ENCODE data around the gene FAM217B. TPM values are rescaled to one million over a fixed set of nuclear protein-coding genes. Genes with fewer than 3 reads are reported as not detected.

FAM217B gene, protein sequence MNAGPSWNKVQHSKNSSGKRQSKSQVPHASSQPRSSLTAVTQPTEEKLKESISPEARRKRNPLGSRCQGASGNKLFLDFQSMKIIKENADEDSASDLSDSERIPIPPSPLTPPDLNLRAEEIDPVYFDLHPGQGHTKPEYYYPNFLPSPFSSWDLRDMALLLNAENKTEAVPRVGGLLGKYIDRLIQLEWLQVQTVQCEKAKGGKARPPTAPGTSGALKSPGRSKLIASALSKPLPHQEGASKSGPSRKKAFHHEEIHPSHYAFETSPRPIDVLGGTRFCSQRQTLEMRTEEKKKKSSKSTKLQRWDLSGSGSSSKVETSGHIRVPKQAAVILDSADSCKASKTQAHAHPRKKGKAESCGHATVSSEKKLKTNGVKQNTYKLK
- 2.1 and 4.2 TPM in 2 replicates for total RNA-seq

DNA sequence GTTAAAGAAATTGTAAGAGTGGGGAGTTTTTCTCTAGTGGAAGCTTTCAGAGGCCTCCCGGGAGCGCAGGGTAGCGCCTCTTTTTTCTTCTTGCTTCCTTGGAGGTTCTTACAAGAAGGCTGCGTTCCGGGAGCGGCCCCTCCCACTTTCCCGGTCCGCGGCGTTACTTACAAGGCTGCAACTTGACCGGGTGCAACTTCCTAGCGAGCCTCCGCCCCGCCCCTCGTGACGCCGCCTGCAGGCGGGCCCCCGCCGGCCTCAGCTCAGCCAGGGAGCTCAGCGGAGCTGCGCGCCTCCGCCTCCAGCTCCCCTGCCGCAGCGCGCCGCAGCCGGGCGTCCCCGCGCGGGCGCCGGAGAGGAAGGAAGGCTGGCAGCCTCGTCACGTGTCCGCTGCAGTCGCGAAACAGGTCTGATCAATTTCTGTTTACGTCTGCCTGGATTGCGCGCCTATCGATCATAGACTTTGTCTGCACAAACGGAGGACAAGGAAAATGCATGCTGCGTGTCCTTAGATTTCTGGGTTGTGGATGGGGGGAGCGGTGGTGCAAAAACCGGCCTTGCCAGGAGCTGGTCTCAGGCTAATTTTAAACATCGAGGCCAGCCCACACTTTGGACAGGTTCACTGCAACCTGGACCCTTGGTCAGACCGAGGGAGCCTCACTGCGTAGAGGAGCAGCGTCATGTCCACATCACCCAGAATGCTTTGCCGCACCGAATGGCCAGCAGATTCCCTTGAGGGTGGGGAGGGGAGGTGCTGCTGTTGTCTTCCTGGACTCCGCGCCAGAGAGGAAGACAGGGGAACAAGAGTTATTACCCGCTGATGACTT is at the start of gene FAM217B, which contains the start of gene PPP1R3D:
TSS of gene FAM217B (plus strand) at position 261 of the 827 bp plus-strand sequence. CDS start 3,555 bp downstream, outside the sequence.
TSS of gene PPP1R3D (minus strand) at position 177 of the 827 bp plus-strand sequence. CDS start 374 bp downstream, outside the sequence.

GRCh38 chr20:59933296-59933848 is 6.8 kb upstream of the FAM217B start, which contains the start of gene SYCP2:
Gene SYCP2 (minus strand): TSS chr20:59933637. CDS start chr20:59922413, 11,224 bp downstream.

DNA sequence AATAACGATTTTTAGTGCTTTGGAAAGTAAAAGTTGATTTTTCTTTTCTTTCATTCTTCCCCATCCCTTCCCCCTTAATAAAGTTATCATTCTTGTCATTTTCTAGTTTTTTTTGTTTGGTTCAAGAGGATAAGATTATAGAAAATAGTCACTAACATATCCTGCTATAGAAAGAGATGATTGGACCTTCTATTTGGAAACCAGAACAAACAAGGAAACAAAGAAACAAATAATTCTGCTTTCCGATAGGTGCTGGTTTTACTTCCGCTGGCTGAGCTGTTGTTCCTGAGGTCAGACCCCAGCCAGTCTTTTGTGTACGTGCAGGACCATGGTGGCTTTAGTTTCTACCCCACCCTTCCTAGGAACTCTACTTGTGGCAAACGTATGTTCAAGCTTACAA is 17.9 kb downstream of the FAM217B start, which contains the start of gene CDH26:
TSS of gene CDH26 (plus strand) at position 301 of the 400 bp plus-strand sequence. CDS start 304 bp downstream, outside the sequence.

Other genes with a start within 250 kb of the FAM217B start
- gene SYCP2, start 6.8 kb upstream of the FAM217B start, total RNA-seq: 0.49 and 2.6 TPM in 2 replicates
- 5.5 and 6.4 TPM in 2 replicates for gene PPP1R3D, start 84 bp upstream of the FAM217B start, total RNA-seq
- gene CDH26, start 18.0 kb downstream of the FAM217B start, total RNA-seq: under 0.01 and 0.31 TPM in 2 replicates